GM06990 (cell line): Measurements from ENCODE around the gene HTRA1.

Source experiments
- DNase-seq: peaks from one replicate; pipeline ENCODE4 v3.0.0-alpha.2; 2011; ENCODE audit not compliant: insufficient read length; ENCODE audit errors: extremely low read depth
- H3K27me3 ChIP-seq: replicated peaks from 2 replicates; pipeline ENCODE4 v1.6.0; 2011; ENCODE audit warnings: low read length; ENCODE audit not compliant: control insufficient read depth, insufficient read depth
- H3K36me3 ChIP-seq: 2 replicates; pipeline ENCODE4 v1.5.1; 2011; ENCODE audit warnings: low read length; ENCODE audit not compliant: control insufficient read depth, insufficient read depth
- H3K4me3 ChIP-seq: replicated peaks from 2 replicates; pipeline ENCODE4 v1.5.1; 2011; ENCODE audit warnings: low read depth, mild to moderate bottlenecking, control low read depth, low read length
- CTCF ChIP-seq: IDR thresholded peaks from 2 replicates; pipeline ENCODE4 v1.5.1; 2011; ENCODE audit warnings: low read length, control low read depth, mild to moderate bottlenecking, inconsistent platforms; ENCODE audit not compliant: insufficient read depth, poor library complexity, severe bottlenecking

Gene HTRA1

DNA sequence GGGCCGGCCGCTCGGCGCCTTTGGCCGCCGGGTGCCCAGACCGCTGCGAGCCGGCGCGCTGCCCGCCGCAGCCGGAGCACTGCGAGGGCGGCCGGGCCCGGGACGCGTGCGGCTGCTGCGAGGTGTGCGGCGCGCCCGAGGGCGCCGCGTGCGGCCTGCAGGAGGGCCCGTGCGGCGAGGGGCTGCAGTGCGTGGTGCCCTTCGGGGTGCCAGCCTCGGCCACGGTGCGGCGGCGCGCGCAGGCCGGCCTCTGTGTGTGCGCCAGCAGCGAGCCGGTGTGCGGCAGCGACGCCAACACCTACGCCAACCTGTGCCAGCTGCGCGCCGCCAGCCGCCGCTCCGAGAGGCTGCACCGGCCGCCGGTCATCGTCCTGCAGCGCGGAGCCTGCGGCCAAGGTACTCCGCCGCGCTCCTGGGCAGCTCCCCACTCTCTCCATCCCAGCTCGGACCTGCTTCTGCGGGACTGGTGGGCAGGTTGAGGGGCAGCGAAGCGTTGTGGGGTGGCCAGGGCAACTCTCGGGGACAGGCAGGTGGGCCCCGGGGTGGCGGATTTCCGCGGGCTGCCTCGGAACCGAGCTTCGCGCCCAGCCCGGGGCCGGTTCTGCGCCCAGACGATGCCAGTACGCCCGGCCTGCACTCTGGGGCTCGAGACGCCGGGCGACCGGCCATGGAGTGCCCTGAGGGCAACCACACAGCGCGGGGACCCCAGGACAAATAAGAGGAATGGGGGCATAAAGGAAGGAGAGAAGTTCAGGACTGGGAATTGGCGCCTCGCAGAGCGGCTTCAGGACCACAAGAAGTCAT, 578 bp downstream of the HTRA1 start:
- no peak overlapping the region for H3K4me3 ChIP-seq
- peaks cover 2% of the 10 kb centered on the region; the same call in 1 of the 2 replicates for H3K27me3 ChIP-seq
- no peaks in the 10 kb centered on the region for H3K36me3 ChIP-seq
- no peak for TF ChIP-seq CTCF
- no peak for DNase-seq

- no peak for TF ChIP-seq CTCF
- no peak overlapping the region for H3K4me3 ChIP-seq
Observed at GRCh38 chr10:122462533-122463465, 1.4 kb downstream of the HTRA1 start.

DNA sequence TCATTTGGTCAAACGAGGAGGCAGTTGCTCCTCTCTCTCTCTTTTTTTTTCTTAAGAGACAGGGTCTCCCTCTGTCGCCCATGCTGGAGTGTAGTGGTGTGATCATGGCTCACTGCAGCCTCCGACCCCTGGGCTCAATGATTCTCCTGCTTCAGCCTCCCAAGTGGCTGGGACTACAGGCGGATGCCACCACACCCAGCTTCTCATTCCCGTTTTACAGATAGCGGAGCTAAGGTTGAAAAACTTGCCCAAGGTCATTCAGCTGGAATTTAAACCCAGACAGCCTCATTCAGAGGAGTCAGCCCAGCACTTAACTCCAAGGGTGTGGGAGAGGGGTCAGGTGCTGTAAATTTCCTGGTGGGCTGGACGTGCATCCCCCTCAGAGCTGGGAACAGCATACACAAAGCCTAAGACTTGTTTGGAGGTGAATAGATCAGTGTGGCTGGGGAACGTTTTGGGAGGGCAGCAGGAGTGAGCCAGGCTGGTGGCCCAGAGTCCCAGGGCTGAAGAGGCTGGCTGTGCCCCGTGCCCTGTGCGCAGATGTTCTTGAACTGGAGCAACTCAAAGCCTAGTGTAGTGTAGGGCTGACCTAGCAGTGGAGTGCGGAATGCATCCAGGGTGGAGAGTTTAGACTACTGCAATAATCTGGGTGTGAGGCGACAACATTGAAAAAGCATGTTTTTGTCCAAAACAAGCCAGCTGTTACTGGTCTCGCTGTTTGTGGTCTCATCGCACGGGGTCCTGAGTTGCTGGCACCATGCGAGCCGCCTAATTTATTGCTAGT, 2.3 kb downstream of the HTRA1 start:
- no peak for TF ChIP-seq CTCF

More at GRCh38 chr10:122462533-122463465, 1.4 kb downstream of the HTRA1 start:
- H3K27me3 ChIP-seq: peaks cover 2% of the 10 kb centered on the region; the same call in 1 of the 2 replicates
- no peak for DNase-seq
- no peaks in the 10 kb centered on the region for H3K36me3 ChIP-seq

DNA sequence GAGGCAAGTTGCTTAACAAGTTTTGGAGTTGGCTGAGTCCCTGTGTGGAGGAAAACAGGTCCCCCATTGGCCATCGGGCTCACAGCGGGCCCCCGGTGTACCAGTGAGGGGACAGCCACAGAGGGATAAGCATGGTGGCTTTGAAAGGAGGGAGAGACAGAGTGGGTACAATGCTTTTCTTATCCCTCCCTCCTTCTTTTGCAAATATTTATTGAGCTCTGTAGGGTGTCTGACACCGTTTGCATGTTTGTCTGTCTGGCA, 2.8 kb downstream of the HTRA1 start:
- Histone ChIP-seq H3K27me3 (peaks cover 2% of the 10 kb centered on the region; the same call in 1 of the 2 replicates), H3K36me3 (no peaks in the 10 kb centered on the region), H3K4me3 (no peak overlapping the region)
- DNase-seq: no peak
- TF ChIP-seq CTCF: no peak

More for the DNA sequence above, 2.3 kb downstream of the HTRA1 start:
- H3K27me3 ChIP-seq: peaks cover 2% of the 10 kb centered on the region; the same call in 1 of the 2 replicates
- DNase-seq: no peak
- no peak overlapping the region for H3K4me3 ChIP-seq
- H3K36me3 ChIP-seq: no peaks in the 10 kb centered on the region

DNA sequence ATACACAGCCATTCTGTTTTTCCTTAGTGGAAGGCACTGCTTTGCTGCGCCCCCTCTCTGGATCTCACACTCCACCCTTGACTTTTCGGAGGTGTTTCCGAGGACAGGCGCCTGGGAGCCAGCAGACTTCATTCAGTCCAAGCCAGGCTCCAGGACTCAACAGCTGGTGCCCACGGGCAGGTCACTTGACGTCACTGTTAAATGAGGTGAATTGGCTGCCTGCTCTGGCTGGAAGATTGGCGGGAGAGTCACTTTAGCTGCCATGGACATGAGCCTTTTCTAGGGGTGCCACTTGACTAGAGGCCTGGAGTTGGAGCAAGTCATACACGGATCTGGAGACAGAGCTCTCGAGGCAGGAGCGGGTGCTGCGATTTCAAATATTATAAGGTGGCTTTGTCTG, 3.2 kb downstream of the HTRA1 start:
- peaks cover 2% of the 10 kb centered on the region; the same call in 1 of the 2 replicates for H3K27me3 ChIP-seq
- TF ChIP-seq CTCF: no peak
- no peaks in the 10 kb centered on the region for H3K36me3 ChIP-seq
- H3K4me3 ChIP-seq: no peak overlapping the region
- DNase-seq: no peak
